Urinary bladder (tissue), 4 donors: ENCODE results near the gene CLEC2L. TPM values are rescaled to one million over a fixed set of nuclear protein-coding genes. Genes with fewer than 3 reads are reported as not detected.

ENCODE experiments used
- DNase-seq: peaks from one replicate; pipeline ENCODE4 v3.0.0-alpha.2; 2015; ENCODE audit errors: extremely low spot score
- H3K27ac ChIP-seq: one replicate; pipeline ENCODE4 v1.5.1; 2013; ENCODE audit warnings: low read depth, mild to moderate bottlenecking, moderate library complexity
- H3K36me3 ChIP-seq: one replicate; pipeline ENCODE4 v1.6.1; 2013; ENCODE audit warnings: mild to moderate bottlenecking, moderate library complexity; ENCODE audit not compliant: insufficient read depth
- H3K4me1 ChIP-seq: one replicate; pipeline ENCODE4 v1.6.1; 2013; ENCODE audit warnings: mild to moderate bottlenecking, moderate library complexity; ENCODE audit not compliant: insufficient read depth
- H3K4me3 ChIP-seq: one replicate; pipeline ENCODE4 v1.5.1; 2013; ENCODE audit warnings: low read depth, low read length
- WGBS: extraction: QIAGEN DNeasy Blood & Tissue Kit; methylation state at CpG from one replicate; pipeline ENCODE4 v1.1.7; 2013; 5-methylcytosine and 5-hydroxymethylcytosine counted together
- polyA plus RNA-seq: library from polyadenylated mRNA; stranded (reverse); fragments of 200-250 nt; gene quantifications from one replicate; pipeline ENCODE4 v1.2.3, GENCODE V29; 2013
- total RNA-seq: library from RNA; depleted of rRNA; stranded (reverse); fragments of >200 nt; gene quantifications from one replicate; pipeline ENCODE4 v1.2.3, GENCODE V29; 2014
- donor health status: healthy with polysubstance abuse.
- donor health status: healthy.

The CLEC2L gene
- total and polyA plus RNA-seq, 2 donors: 0.08 to 0.32 TPM

DNA sequence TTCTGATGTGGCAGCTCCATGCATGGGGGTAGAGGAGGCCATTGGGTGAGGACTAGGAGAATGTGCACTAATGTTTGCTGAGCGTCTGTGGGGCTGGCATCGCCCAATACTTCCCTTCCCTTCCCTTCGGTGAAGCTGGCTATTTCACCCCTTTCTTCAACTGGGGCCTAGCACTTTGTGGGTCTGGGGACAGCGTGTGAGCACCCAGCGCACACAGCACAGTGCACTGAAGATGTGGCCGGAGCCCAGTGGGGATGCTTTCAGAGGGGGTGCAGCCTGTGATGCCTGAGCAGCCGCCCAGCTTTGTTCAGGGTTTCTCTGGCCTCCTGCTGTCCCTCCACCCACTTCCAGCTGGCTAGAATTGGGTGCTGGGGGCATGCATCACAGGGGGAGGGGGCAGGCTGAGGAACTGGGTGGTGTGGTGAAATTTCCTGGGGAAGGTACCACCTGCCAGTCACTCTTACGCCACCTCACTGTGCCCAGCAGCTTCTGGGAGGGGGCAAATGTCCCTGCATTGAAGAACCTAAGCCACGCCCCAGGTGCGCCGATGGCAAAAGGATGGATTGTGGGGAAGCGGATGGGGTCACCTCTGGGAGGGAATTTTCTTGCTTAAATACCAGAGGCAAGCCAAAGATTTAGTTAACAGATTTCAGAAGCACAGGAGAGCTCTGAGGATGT lies 45.5 kb downstream of the CLEC2L start:
- H3K36me3 ChIP-seq: peaks cover 3% of the 10 kb centered on the region
- 97% methylated on average over 12 of the region's 12 CpGs for WGBS
- H3K27ac ChIP-seq: no peak overlapping the region
- DNase-seq: no peak
- no peak overlapping the region for H3K4me3 ChIP-seq
- H3K4me1 ChIP-seq: peaks cover 2% of the 10 kb centered on the region

DNA sequence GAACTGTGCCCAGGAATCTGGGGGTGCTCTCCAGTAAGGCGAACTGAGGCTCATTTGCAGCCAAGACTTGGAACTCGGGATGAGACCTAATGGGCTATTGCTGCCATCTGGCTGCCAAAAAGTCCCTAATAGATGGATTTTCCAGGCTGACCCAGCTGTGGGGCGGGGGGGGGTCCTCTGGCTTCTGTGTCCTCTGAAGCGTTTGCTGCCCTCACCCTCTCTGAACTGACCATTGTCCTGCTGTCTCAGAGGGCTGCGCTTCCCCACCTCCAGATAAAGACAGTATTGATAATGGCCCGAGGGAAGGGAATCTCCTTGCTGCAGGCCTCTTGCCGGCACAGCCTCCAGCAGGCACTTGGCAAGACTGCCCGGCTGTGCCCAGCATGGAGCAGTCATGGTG lies 46.6 kb downstream of the CLEC2L start:
- Histone ChIP-seq H3K36me3 (peaks cover 3% of the 10 kb centered on the region), H3K4me1 (peaks cover 2% of the 10 kb centered on the region), H3K27ac (no peak overlapping the region), H3K4me3 (no peak overlapping the region)
- DNase-seq: no peak
- 72% methylated on average over 8 of the region's 8 CpGs for WGBS

DNA sequence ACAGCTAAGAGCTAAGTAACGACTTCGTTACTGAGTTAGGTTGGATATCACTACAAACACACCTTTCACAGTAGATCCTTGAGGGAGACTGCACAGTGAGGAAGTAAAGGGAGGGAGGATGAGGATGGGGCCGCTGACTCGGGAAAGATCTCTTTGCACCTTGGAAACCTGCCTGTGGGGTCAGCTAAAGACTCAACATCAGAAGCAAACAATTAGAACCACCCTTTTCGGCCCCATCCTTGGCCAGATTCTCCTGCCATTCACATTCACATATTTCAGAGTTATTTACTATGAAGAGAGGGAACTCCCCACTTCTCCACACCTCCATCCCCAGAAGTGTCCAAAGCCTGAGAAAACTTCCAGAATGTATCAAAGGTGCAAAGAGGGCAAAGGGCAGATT lies 47.1 kb downstream of the CLEC2L start:
- 91% methylated on average over 5 of the region's 5 CpGs for WGBS
- Histone ChIP-seq H3K36me3 (peaks cover 3% of the 10 kb centered on the region), H3K4me1 (peaks cover 2% of the 10 kb centered on the region), H3K4me3 (no peak overlapping the region), H3K27ac (no peak overlapping the region)
- no peak for DNase-seq

DNA sequence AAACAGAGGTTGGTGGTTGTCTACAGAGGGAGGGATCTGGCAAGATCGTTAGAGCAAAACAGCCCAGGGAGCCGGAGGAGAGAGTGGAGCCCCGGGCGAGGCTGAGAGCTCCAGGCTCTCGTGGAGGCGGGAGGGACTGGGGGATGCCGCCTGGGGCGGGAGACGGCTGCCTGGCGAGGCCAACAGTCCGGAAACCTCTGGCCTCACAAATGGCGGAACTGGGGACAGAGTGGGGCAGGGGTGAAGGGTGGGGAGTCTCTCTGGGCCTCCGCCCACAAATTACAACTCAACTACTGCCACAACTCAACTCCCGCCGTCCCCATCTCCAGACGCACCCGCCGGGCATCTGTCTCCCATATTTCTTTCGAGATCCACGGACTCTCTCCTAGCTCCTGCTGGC lies 47.7 kb downstream of the CLEC2L start:
- WGBS: 86% methylated on average over 20 of the region's 20 CpGs
- H3K4me1 ChIP-seq: peaks cover 2% of the 10 kb centered on the region
- no peak overlapping the region for H3K4me3 ChIP-seq
- H3K27ac ChIP-seq: no peak overlapping the region
- DNase-seq: no peak
- H3K36me3 ChIP-seq: peaks cover 3% of the 10 kb centered on the region

DNA sequence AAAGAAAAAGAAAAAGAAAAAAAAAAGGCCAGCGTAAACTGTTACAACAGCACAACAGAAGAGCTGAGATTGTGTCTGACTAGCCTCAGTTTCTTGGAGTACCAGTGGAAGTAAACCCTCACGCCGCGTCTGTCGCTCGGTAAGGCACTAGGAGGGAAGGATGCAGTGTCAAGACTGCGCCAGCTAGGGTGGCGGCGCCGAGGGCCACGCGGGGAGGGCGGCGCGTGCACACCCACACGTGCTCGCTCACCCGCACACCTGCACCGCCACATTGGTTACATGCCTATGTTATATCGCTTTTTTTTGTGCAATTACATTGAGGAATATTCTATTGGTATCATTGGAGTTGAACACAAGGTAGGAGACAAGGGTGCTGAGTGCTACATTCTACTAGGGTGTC lies 48.2 kb downstream of the CLEC2L start:
- no peak for DNase-seq
- 97% methylated on average over 20 of the region's 20 CpGs for WGBS
- H3K36me3 ChIP-seq: peaks cover 3% of the 10 kb centered on the region

DNA sequence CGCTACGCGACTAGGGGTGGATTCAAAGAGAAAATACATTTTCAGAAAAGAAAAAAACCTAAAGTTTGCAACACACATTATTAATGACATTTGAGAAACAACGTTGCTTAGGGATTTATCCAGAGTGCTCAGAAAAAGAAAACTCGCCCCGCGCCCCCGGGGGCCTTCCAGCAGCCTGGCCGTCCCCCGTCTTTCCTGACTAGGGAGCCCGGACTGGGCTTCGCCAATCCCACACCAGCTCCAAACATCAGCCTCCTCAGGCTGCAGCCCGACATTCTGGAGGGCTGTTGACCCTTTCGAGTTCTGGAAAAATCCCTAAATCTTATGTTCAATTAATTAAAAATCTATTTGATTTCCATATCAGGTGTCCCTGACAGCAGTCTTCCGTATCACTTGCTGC lies 48.6 kb downstream of the CLEC2L start:
- WGBS: 94% methylated on average over 15 of the region's 15 CpGs
- peaks cover 3% of the 10 kb centered on the region for H3K36me3 ChIP-seq
- no peak overlapping the region for H3K4me3 ChIP-seq
- no peak overlapping the region for H3K27ac ChIP-seq
- peaks cover 2% of the 10 kb centered on the region for H3K4me1 ChIP-seq
- DNase-seq: no peak

More for the DNA sequence above, 48.2 kb downstream of the CLEC2L start:
- Histone ChIP-seq H3K4me1 (peaks cover 2% of the 10 kb centered on the region), H3K4me3 (no peak overlapping the region), H3K27ac (no peak overlapping the region)

DNA sequence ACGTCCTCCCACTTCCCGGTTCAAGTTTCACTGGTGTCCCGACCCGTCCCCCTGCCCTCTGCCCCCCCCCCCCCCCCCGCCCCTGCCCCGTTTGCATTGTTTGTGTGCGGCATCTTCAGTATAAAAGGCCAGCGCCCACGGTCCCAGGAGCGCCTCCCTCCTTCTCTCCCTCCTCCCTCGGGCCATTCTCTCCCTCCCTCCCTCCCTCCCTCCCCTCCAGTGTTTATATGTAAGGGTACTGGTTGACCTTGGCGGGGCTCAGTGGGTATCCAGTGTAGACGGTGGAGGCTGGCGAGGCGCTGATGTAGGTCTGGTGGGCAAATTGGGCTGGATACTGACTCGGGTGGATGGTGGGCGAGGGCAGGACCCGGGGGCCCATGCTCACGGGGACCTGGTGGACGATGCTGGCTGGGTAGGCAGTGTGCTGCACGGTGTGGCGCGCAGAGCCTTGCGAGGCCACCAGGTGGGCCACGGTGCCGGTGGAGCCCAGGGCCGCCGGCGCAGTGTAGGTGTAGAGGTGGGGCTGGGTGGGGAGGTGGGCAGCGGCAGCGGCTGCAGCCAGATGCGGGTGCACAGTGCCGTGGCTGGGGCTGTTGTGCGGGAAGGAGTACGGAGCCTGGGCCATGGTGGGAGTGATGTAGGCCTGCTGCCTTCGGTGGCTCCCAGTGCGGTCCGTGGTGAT lies 49.4 kb downstream of the CLEC2L start:
- Histone ChIP-seq H3K27ac (no peak overlapping the region), H3K36me3 (peaks cover 3% of the 10 kb centered on the region), H3K4me3 (no peak overlapping the region), H3K4me1 (peaks cover 2% of the 10 kb centered on the region)
- WGBS: 86% methylated on average over 38 of the region's 38 CpGs
- DNase-seq: no peak

DNA sequence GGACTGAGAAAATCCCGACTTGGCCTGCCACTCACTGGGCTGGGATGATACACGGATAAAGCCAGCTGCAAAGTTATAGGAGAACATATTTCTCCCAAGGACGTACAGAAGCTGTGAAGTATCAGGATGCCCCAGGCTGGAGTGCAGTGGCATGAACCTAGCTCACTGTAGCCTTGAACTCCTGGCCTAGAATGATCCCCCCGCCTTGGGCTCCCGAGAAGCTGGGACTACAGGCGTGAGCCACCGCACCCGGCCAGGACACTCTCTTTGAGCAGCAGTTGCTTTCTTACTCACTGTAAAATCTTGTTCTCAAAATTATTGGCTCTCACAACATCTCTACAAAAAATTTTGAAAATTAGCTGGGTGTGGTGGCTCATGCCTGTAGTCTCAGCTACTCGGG lies 50.4 kb downstream of the CLEC2L start:
- 92% methylated on average over 9 of the region's 9 CpGs for WGBS
- peaks cover 3% of the 10 kb centered on the region for H3K36me3 ChIP-seq
- no peak overlapping the region for H3K27ac ChIP-seq
- H3K4me3 ChIP-seq: no peak overlapping the region
- DNase-seq: no peak
- H3K4me1 ChIP-seq: peaks cover 2% of the 10 kb centered on the region

DNA sequence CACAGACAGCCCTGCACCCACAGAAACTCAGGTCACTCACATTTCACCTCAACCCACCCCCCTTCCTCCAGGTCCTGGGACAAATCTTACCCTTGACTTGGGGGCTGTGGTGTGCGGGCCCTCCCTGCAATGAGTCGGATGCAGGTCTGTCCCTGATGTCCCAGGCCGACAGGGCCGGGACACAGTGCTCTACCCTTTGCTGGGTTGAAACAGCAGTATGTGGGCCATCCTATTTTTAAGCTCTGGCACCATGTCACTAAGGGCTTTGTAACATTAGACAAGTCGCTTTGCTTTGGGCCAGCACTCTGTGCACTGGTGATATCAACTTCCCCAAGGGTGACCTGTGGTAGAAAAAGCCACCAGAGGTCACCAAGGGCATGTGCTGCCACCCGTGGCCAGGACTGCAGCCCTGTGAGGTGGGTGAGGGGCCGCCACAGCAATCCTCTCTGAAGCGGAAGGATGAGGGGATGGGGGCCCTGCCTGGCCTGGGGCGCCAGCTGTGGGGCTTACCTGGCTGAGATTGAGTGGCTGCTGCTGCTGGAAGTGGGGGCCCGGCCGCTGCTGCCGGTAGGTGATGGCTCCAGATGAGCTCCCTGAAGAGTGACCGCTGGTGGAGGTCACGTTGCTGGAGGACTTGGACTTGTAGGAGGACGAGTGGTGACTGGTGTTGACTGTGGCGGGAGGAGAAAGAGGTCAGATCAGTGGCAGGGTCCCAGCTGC lies 51.3 kb downstream of the CLEC2L start:
- Histone ChIP-seq H3K4me1 (peaks cover 2% of the 10 kb centered on the region), H3K27ac (no peak overlapping the region), H3K4me3 (no peak overlapping the region), H3K36me3 (peaks cover 3% of the 10 kb centered on the region)
- no peak for DNase-seq
- WGBS: 93% methylated on average over 16 of the region's 16 CpGs

DNA sequence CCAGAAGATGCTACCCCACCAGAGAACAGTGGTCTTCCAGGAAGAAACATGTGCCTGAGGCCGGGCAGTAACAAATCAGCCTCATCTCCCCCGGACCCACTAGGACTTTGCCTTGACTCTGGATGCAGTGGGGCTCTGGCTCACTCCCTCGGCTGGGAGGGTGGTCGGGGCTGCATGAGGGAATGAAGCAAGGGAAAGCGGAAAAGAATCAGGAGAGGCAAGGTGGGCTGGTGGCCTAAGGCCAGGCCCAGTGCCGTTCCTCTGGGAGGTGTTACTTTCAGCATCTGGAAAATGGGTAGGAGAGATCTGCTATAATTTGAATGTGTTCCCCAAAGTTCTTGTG lies 51.8 kb downstream of the CLEC2L start:
- peaks cover 2% of the 10 kb centered on the region for H3K4me1 ChIP-seq
- H3K36me3 ChIP-seq: peaks cover 3% of the 10 kb centered on the region
- H3K4me3 ChIP-seq: no peak overlapping the region
- WGBS: 93% methylated on average over 6 of the region's 6 CpGs
- H3K27ac ChIP-seq: no peak overlapping the region
- no peak for DNase-seq

DNA sequence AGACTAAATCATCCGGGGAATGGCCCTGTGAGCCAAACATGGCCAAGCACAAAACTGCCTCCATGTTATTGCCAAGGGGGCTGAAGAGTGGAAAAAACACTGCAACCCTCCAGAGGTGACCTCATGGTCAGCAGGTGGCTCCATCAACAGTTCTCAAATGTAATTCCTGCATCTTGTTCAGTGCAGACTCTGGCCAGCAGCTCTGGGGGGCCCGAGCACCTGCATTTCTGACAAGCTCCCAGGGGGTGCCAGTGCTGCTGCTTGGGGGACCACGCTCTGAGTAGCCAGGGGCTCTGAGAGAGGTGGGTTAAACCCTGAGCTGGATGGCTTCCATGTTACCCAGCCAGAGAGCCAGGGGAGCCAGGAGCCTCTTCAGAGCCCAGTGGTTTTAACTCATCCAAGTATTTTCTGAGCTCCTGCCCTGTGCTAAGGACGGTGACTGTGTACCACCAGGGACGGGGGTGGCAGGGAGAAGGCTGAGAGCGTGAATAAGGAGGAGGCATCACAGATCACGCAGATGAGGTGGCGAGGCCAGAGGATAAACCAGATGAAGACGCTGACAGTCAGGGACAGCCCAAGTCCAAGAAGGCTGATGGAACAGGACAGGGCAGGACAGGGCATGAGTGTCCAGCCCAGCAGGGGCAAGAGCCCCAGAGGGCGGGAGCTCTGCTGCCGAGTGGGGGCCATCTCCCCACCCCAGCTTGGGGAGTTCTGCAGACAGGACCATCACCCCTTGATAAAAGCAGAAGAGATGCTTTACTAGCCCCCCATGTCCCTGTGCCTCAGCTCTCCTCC lies 52.9 kb downstream of the CLEC2L start:
- DNase-seq: no peak
- Histone ChIP-seq H3K4me1 (peaks cover 2% of the 10 kb centered on the region), H3K27ac (no peak overlapping the region), H3K36me3 (peaks cover 3% of the 10 kb centered on the region), H3K4me3 (no peak overlapping the region)
- 94% methylated on average over 11 of the region's 11 CpGs for WGBS

DNA sequence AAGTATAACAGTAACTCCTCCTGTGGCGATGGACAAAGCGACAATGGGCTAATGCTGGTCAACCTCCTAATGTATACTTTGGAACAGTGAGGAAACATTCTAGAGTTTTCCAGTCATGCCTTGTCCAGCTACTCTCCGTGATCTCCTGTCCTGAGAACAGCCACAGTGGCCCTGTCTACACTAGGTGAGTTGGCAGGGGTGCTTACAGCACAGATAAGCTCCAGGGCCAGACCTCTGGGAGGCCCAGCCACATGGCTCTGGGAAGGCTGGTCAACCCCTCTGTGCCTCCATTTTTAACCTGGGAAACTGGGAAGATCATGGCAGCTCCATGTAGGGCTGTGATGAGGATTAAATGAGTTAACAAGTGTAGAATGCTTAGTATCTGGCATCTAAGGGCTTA lies 57.0 kb downstream of the CLEC2L start:
- WGBS: 94% methylated on average over 3 of the region's 3 CpGs
- H3K36me3 ChIP-seq: peaks cover 3% of the 10 kb centered on the region

DNA sequence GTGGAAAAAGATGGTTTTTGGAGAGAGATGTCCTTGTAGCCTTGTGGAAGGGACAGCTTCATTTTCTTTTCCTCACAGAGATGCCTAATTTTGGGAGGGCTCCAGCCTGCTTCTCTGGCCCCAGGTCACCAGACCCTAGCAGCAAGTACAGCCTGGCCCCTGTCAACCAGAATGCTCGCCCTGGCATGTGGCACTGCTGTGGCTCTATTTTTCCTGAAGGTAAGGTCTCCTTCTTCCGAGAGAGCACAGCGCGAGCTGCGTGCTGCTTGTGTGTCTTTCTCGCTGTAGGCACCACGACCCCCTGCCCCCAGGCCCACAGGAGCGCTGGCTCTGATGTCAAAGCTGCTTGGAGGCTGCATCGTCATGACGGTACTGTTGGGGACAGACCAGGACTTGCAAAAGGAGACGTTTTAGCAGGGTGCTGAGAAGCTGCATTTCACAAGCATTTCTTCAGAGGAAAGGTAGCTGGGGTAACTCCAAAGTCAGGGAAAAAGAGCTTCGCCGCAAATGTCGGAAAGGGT lies 58.7 kb downstream of the CLEC2L start:
- Histone ChIP-seq H3K27ac (no peak overlapping the region), H3K4me1 (no peaks in the 10 kb centered on the region), H3K36me3 (peaks cover 3% of the 10 kb centered on the region), H3K4me3 (no peak overlapping the region)
- WGBS: 91% methylated on average over 14 of the region's 14 CpGs
- no peak for DNase-seq

More for the DNA sequence above, 57.0 kb downstream of the CLEC2L start:
- no peak for DNase-seq
- H3K4me1 ChIP-seq: no peaks in the 10 kb centered on the region
- H3K4me3 ChIP-seq: no peak overlapping the region
- H3K27ac ChIP-seq: no peak overlapping the region
